ENCODE results near the gene SECTM1. TPM values are rescaled to one million over a fixed set of nuclear protein-coding genes. Genes with fewer than 3 reads are reported as not detected.
A peak's percentile ranks its signal among the peaks of the same experiment; 100 is the strongest.

The SECTM1 gene
- total and polyA plus RNA-seq, 9 of the 15 experiments (the other 6 are each of a cell fraction or from before 2014, with no cell fraction given) = 0.11 to 0.46 (median 0.18) TPM; not detected in 6

DNA sequence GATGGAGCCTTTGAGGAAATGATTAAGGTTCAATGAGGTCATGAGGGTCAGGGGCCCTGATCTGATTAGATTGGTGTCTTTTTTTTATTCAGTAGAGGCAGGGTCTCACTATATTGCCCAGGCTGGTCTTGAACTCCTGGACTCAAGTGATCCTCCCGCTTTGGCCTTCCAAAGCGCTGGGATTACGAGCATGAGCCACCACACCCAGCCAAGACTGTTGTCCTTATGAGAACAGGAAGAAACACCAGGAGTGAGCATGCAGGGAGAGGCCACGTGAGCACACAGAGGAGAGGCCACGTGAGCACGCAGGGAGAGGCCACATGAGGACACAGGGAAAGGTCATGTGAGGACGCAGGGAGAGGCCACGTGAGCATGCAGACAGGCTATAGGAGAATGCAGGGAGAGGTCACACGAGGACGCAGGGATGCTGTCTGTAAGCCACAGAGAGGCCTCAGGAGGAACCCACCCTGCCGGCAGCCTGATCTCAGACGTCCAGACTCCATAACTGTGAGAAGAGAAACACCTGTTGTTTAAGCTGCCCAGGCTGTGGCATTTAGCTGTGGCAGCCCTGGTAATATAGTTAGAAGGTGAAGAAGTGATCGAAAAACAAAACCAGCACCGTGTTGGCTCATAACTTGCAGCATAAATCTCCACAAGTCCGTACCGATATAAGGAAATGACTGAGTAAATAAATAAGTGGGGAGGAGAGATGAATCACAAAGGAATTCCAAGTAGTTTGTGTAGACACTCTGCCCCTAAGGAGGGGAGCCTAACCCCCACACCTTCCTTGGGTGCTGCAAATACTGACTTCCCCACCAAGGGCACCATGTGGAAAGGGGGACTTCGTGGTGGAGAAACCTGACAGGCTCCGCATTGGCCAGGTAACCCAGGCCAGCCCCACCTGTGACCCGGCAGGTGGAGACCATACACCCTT, 45.4 kb downstream of the SECTM1 start (continued):
- TF ChIP-seq, protein P1, sequence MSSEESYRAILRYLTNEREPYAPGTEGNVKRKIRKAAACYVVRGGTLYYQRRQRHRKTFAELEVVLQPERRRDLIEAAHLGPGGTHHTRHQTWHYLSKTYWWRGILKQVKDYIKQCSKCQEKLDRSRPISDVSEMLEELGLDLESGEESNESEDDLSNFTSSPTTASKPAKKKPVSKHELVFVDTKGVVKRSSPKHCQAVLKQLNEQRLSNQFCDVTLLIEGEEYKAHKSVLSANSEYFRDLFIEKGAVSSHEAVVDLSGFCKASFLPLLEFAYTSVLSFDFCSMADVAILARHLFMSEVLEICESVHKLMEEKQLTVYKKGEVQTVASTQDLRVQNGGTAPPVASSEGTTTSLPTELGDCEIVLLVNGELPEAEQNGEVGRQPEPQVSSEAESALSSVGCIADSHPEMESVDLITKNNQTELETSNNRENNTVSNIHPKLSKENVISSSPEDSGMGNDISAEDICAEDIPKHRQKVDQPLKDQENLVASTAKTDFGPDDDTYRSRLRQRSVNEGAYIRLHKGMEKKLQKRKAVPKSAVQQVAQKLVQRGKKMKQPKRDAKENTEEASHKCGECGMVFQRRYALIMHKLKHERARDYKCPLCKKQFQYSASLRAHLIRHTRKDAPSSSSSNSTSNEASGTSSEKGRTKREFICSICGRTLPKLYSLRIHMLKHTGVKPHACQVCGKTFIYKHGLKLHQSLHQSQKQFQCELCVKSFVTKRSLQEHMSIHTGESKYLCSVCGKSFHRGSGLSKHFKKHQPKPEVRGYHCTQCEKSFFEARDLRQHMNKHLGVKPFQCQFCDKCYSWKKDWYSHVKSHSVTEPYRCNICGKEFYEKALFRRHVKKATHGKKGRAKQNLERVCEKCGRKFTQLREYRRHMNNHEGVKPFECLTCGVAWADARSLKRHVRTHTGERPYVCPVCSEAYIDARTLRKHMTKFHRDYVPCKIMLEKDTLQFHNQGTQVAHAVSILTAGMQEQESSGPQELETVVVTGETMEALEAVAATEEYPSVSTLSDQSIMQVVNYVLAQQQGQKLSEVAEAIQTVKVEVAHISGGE (CRISPR knock-in tag; IDR thresholded peaks at IDR 0.05) = peak in 1 of 3 experiments; percentile 82; a peak in 2 of 6 replicates
- TF ChIP-seq RUNX1 (IDR thresholded peaks at IDR 0.05; ENCODE audit: low read depth) = no peak
- TF ChIP-seq, protein P2, sequence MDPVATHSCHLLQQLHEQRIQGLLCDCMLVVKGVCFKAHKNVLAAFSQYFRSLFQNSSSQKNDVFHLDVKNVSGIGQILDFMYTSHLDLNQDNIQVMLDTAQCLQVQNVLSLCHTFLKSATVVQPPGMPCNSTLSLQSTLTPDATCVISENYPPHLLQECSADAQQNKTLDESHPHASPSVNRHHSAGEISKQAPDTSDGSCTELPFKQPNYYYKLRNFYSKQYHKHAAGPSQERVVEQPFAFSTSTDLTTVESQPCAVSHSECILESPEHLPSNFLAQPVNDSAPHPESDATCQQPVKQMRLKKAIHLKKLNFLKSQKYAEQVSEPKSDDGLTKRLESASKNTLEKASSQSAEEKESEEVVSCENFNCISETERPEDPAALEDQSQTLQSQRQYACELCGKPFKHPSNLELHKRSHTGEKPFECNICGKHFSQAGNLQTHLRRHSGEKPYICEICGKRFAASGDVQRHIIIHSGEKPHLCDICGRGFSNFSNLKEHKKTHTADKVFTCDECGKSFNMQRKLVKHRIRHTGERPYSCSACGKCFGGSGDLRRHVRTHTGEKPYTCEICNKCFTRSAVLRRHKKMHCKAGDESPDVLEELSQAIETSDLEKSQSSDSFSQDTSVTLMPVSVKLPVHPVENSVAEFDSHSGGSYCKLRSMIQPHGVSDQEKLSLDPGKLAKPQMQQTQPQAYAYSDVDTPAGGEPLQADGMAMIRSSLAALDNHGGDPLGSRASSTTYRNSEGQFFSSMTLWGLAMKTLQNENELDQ (CRISPR knock-in tag; IDR thresholded peaks at IDR 0.05; ENCODE audit: borderline replicate concordance) = no peak
- peak; percentile 83 for TF ChIP-seq NR2C1 (IDR thresholded peaks at IDR 0.05)
- peak; percentile 78 for TF ChIP-seq NR2C1 (tag; IDR thresholded peaks at IDR 0.05)
- no peak for TF ChIP-seq ZFP36 (IDR thresholded peaks at IDR 0.05; ENCODE audit: low read depth, low read length, partially characterized antibody)
- no peak for TF ChIP-seq SREBF2 (CRISPR knock-in tag; IDR thresholded peaks at IDR 0.05)
- TF ChIP-seq, protein P3, sequence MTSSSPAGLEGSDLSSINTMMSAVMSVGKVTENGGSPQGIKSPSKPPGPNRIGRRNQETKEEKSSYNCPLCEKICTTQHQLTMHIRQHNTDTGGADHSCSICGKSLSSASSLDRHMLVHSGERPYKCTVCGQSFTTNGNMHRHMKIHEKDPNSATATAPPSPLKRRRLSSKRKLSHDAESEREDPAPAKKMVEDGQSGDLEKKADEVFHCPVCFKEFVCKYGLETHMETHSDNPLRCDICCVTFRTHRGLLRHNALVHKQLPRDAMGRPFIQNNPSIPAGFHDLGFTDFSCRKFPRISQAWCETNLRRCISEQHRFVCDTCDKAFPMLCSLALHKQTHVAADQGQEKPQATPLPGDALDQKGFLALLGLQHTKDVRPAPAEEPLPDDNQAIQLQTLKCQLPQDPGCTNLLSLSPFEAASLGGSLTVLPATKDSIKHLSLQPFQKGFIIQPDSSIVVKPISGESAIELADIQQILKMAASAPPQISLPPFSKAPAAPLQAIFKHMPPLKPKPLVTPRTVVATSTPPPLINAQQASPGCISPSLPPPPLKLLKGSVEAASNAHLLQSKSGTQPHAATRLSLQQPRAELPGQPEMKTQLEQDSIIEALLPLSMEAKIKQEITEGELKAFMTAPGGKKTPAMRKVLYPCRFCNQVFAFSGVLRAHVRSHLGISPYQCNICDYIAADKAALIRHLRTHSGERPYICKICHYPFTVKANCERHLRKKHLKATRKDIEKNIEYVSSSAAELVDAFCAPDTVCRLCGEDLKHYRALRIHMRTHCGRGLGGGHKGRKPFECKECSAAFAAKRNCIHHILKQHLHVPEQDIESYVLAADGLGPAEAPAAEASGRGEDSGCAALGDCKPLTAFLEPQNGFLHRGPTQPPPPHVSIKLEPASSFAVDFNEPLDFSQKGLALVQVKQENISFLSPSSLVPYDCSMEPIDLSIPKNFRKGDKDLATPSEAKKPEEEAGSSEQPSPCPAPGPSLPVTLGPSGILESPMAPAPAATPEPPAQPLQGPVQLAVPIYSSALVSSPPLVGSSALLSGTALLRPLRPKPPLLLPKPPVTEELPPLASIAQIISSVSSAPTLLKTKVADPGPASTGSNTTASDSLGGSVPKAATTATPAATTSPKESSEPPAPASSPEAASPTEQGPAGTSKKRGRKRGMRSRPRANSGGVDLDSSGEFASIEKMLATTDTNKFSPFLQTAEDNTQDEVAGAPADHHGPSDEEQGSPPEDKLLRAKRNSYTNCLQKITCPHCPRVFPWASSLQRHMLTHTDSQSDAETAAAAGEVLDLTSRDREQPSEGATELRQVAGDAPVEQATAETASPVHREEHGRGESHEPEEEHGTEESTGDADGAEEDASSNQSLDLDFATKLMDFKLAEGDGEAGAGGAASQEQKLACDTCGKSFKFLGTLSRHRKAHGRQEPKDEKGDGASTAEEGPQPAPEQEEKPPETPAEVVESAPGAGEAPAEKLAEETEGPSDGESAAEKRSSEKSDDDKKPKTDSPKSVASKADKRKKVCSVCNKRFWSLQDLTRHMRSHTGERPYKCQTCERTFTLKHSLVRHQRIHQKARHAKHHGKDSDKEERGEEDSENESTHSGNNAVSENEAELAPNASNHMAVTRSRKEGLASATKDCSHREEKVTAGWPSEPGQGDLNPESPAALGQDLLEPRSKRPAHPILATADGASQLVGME (CRISPR knock-in tag; IDR thresholded peaks at IDR 0.05) = no peak
- TF ChIP-seq ZC3H11A (IDR thresholded peaks at IDR 0.05; ENCODE audit: low read depth, low read length) = no peak
- TF ChIP-seq NFYB (IDR thresholded peaks at IDR 0.05; ENCODE audit: extremely low read depth, insufficient read length) = no peak
- peak in 1 of 2 experiments; percentile 66; a peak in 1 of 3 replicates for TF ChIP-seq CBX3 (IDR thresholded peaks at IDR 0.05; ENCODE audit: borderline replicate concordance in 1 of 2, low read length in 2 of 2)
- no peak for TF ChIP-seq TFAM (CRISPR knock-in tag; conservative IDR thresholded peaks at IDR 0.05)
